Left forelimb (tissue), 1 donor: Measurements from ENCODE around the gene CUEDC1.

Experiments
- DNase-seq: peaks from one replicate; pipeline ENCODE4 v3.0.0-alpha.2; 2018; ENCODE audit warnings: low spot score

The CUEDC1 gene

GRCh38 chr17:57957886-57958285, 2.7 kb upstream of the CUEDC1 start:
- DNase-seq = peak; percentile 17

GRCh38 chr17:57957120-57957850, 2.1 kb upstream of the CUEDC1 start:
- DNase-seq = peak; percentile 40

- DNase-seq = peak; percentile 59
Measured at GRCh38 chr17:57956291-57957119, 1.3 kb upstream of the CUEDC1 start.

- peak; percentile 78 for DNase-seq
Measured at GRCh38 chr17:57954397-57955182, 622 bp downstream of the CUEDC1 start.

- no peak for DNase-seq
Measured at GRCh38 chr17:57953705-57954396, 1.4 kb downstream of the CUEDC1 start.

GRCh38 chr17:57953219-57953618, 2.0 kb downstream of the CUEDC1 start:
- no peak for DNase-seq

GRCh38 chr17:57949649-57950048, 5.6 kb downstream of the CUEDC1 start:
- DNase-seq = no peak

- DNase-seq = no peak
Measured at GRCh38 chr17:57948555-57949420, 6.4 kb downstream of the CUEDC1 start.

- no peak for DNase-seq
Measured at GRCh38 chr17:57948169-57948554, 7.0 kb downstream of the CUEDC1 start.

GRCh38 chr17:57947369-57947768, 7.8 kb downstream of the CUEDC1 start:
- DNase-seq = no peak

- DNase-seq = no peak
Measured at GRCh38 chr17:57946798-57947358, 8.3 kb downstream of the CUEDC1 start.

- no peak for DNase-seq
Measured at GRCh38 chr17:57945996-57946797, 9.0 kb downstream of the CUEDC1 start.

GRCh38 chr17:57944908-57945307, 10.3 kb downstream of the CUEDC1 start:
- DNase-seq = no peak

GRCh38 chr17:57943645-57944044, 11.6 kb downstream of the CUEDC1 start:
- no peak for DNase-seq

GRCh38 chr17:57943140-57943539, 12.1 kb downstream of the CUEDC1 start:
- no peak for DNase-seq

GRCh38 chr17:57941384-57942370, 13.5 kb downstream of the CUEDC1 start:
- DNase-seq = no peak

- no peak for DNase-seq
Measured at GRCh38 chr17:57940653-57941329, 14.4 kb downstream of the CUEDC1 start.

GRCh38 chr17:57940231-57940630, 15.0 kb downstream of the CUEDC1 start:
- no peak for DNase-seq
